Activated gamma-delta T cell treated with Interleukin-2 at 50 U/mL for 16 hours (primary cell): ENCODE measurements around the gene FAR1.
"Not testable (repeated sequence)": the region's sequence is repeated elsewhere in the genome, so short reads cannot be mapped to it uniquely, and the experiment has no call there.

ENCODE experiments used
- DNase-seq: peaks from one replicate; pipeline ENCODE4 v3.0.0-alpha.2; 2020

Gene FAR1

GRCh38 chr11:13668102-13668956 lies at the start of gene FAR1:
FAR1 (plus strand) TSS chr11:13668668; CDS start chr11:13694766, 26,098 bp downstream.
- peak; percentile 94 for DNase-seq

GRCh38 chr11:13620063-13620462 lies 48.4 kb upstream of the FAR1 start:
- DNase-seq, result no peak

- DNase-seq, result not testable (repeated sequence)
These were observed 41.6 kb upstream of the FAR1 start for GRCh38 chr11:13626818-13627217.

- DNase-seq, result not testable (repeated sequence)
These were observed 39.8 kb upstream of the FAR1 start for GRCh38 chr11:13628634-13629033.

GRCh38 chr11:13629779-13630178 lies 38.7 kb upstream of the FAR1 start:
- DNase-seq, result no peak

- DNase-seq, result no peak
These were observed 33.2 kb upstream of the FAR1 start for GRCh38 chr11:13635290-13635689.

GRCh38 chr11:13635804-13636203 lies 32.7 kb upstream of the FAR1 start:
- no peak for DNase-seq

- no peak for DNase-seq
These were observed 31.1 kb upstream of the FAR1 start for GRCh38 chr11:13637125-13638069.

GRCh38 chr11:13638422-13638821 lies 30.0 kb upstream of the FAR1 start:
- DNase-seq, result no peak

GRCh38 chr11:13644997-13645687 lies 23.3 kb upstream of the FAR1 start:
- DNase-seq, result no peak

GRCh38 chr11:13647391-13647790 lies 21.1 kb upstream of the FAR1 start:
- no peak for DNase-seq

- DNase-seq, result no peak
These were observed 18.8 kb upstream of the FAR1 start for GRCh38 chr11:13649619-13650018.

GRCh38 chr11:13651515-13651914 lies 17.0 kb upstream of the FAR1 start:
- DNase-seq, result not testable (repeated sequence)

GRCh38 chr11:13661074-13661623 lies 7.3 kb upstream of the FAR1 start:
- no peak for DNase-seq

- DNase-seq, result no peak
These were observed 4.8 kb upstream of the FAR1 start for GRCh38 chr11:13663631-13664071.

GRCh38 chr11:13664351-13664750 lies 4.1 kb upstream of the FAR1 start:
- DNase-seq, result no peak

GRCh38 chr11:13666708-13667107 lies 1.8 kb upstream of the FAR1 start:
- DNase-seq, result no peak

- no peak for DNase-seq
These were observed 1.2 kb upstream of the FAR1 start for GRCh38 chr11:13667245-13667644.

- no peak for DNase-seq
These were observed 720 bp upstream of the FAR1 start for GRCh38 chr11:13667795-13668101.

GRCh38 chr11:13668957-13669521 lies 571 bp downstream of the FAR1 start:
- DNase-seq, result peak; percentile 52

- no peak for DNase-seq
These were observed 1.3 kb downstream of the FAR1 start for GRCh38 chr11:13669544-13670488.
